ENCODE data around the gene CCDC141. TPM values are rescaled to one million over a fixed set of nuclear protein-coding genes. Genes with fewer than 3 reads are reported as not detected.
"Not testable (repeated sequence)": the region's sequence is repeated elsewhere in the genome, so short reads cannot be mapped to it uniquely, and the experiment has no call there.

The CCDC141 gene
- total RNA-seq, 2 donors from 2014 or later, result 0.42 to 1.0 TPM

DNA sequence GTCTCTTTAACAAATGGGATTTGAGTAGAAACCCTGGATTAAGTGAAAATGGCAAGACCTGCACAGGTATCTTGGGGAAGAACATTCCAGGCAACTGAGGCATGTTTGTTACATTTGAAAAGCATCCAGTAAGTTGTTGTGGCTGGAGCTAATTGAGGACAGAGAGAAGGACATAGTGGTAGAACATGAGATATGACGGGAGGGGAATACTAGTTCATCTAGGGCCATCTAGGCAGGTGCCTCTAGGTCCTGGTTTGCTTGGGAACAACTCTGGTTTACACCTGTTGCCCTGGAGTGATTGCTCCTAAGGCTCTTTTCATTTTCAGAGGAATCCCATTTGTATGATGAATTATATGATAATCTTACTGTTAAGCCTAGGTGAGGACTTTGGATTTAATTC is 19.7 kb upstream of the CCDC141 start:
- H3K36me3 ChIP-seq, result no peaks in the 10 kb centered on the region
- no peaks in the 10 kb centered on the region for H3K9me3 ChIP-seq
- no peak for DNase-seq
- no peak for TF ChIP-seq CTCF (IDR thresholded peaks at IDR 0.05)
- no peaks in the 10 kb centered on the region for H3K27me3 ChIP-seq
- H3K4me3 ChIP-seq, result no peak overlapping the region
- H3K9ac ChIP-seq (ENCODE audit: low read depth in 2 of 2, low read length in 2 of 2), result no peak overlapping the region
- intact Hi-C loops (cut with DNase I), result no loop called here
- H3K4me1 ChIP-seq, result no peaks in the 10 kb centered on the region
- no peak overlapping the region for H3K27ac ChIP-seq

GRCh38 chr2:179068991-179069643 is 19.2 kb upstream of the CCDC141 start:
- no peaks in the 10 kb centered on the region for H3K4me1 ChIP-seq
- H3K36me3 ChIP-seq, result no peaks in the 10 kb centered on the region
- no peaks in the 10 kb centered on the region for H3K27me3 ChIP-seq
- no peak for TF ChIP-seq CTCF (IDR thresholded peaks at IDR 0.05)
- no peak overlapping the region for H3K27ac ChIP-seq
- intact Hi-C loops (cut with DNase I), result no loop called here
- DNase-seq, result no peak
- no peak overlapping the region for H3K4me3 ChIP-seq
- no peak overlapping the region for H3K9ac ChIP-seq (ENCODE audit: low read depth in 2 of 2, low read length in 2 of 2)
- H3K9me3 ChIP-seq, result no peaks in the 10 kb centered on the region

GRCh38 chr2:179059026-179059700 is 9.2 kb upstream of the CCDC141 start:
- H3K36me3 ChIP-seq, result no peaks in the 10 kb centered on the region
- no peak for TF ChIP-seq CTCF (IDR thresholded peaks at IDR 0.05)
- H3K4me1 ChIP-seq, result no peaks in the 10 kb centered on the region
- H3K27me3 ChIP-seq, result no peaks in the 10 kb centered on the region
- H3K4me3 ChIP-seq, result no peak overlapping the region
- DNase-seq, result no peak
- intact Hi-C loops (cut with DNase I), result no loop called here
- H3K9me3 ChIP-seq, result no peaks in the 10 kb centered on the region
- H3K27ac ChIP-seq, result no peak overlapping the region
- no peak overlapping the region for H3K9ac ChIP-seq (ENCODE audit: low read depth in 2 of 2, low read length in 2 of 2)

DNA sequence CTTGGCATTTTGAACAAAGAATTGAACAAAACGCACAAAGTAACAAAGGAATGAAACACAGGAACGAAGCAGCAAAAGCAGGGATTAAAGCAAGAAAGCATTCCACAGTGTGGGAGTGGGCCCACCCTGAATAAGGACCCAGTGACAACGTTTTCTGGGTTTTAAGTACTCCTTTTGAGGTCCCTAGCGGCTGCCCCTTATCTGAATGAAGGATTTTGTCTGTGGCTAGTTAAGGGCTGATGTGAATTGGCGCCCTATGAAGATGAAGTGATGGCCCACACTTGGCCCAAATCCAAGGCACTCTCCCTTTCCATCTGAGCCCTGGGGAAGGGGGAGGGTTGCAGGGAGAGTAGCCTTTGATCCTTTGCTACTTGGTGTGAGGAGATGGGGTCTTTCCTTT is 7.8 kb upstream of the CCDC141 start:
- no peaks in the 10 kb centered on the region for H3K4me1 ChIP-seq
- H3K9ac ChIP-seq (ENCODE audit: low read depth in 2 of 2, low read length in 2 of 2), result no peak overlapping the region
- H3K4me3 ChIP-seq, result no peak overlapping the region
- no peak for DNase-seq
- intact Hi-C loops (cut with DNase I), result no loop called here
- no peaks in the 10 kb centered on the region for H3K9me3 ChIP-seq
- no peaks in the 10 kb centered on the region for H3K36me3 ChIP-seq
- no peak for TF ChIP-seq CTCF (IDR thresholded peaks at IDR 0.05)
- no peaks in the 10 kb centered on the region for H3K27me3 ChIP-seq
- H3K27ac ChIP-seq, result no peak overlapping the region

DNA sequence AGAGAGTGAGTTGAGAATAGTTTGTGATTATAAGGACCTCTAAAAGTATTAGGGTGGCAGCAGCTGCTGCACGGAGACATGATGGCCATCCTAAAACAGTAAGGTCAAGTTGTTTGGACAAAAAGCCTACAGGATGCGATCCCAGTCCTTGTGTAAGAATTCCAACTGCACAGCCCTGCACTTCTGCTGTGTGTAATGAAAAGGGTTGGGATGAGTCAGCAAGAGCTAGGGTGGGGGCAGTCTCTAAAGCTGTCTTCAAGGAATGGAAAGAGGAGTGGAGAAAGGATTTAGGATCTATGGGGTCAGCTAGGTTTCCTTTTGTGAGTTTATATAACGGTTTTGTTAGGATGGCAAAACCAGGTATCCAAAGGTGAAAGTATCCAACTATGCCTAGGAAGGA is 3.6 kb upstream of the CCDC141 start:
- H3K27ac ChIP-seq; DNase-seq; H3K4me1 ChIP-seq; H3K4me3 ChIP-seq; intact Hi-C loops (cut with DNase I); H3K9ac ChIP-seq (ENCODE audit: low read depth in 2 of 2, low read length in 2 of 2); H3K27me3 ChIP-seq; H3K9me3 ChIP-seq; H3K36me3 ChIP-seq: not testable (repeated sequence)

DNA sequence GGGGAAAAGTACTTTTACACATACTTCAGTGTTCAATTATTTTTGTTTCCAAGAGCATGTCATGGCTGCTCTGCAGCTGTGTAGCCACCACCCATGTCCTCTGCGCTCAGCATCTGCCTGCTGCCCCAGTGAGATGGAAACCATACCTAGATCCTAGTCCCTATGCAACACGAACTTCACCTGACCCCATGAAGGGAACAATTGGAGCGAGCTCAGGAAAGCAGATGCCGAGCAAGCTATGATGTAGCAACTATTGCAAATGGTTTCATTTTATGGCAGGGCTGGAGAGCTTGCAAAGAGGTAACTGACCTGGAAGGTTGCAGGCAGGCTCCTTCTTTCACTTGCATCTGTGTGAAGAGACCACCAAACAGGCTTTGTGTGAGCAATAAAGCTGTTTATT is 1.3 kb upstream of the CCDC141 start:
- Histone ChIP-seq H3K4me3 (no peak overlapping the region), H3K27me3 (no peaks in the 10 kb centered on the region), H3K9me3 (no peaks in the 10 kb centered on the region), H3K9ac (ENCODE audit: low read depth in 2 of 2, low read length in 2 of 2) (no peak overlapping the region), H3K27ac (no peak overlapping the region), H3K4me1 (no peaks in the 10 kb centered on the region), H3K36me3 (no peaks in the 10 kb centered on the region)
- no peak for DNase-seq
- no peak for TF ChIP-seq CTCF (IDR thresholded peaks at IDR 0.05)
- intact Hi-C loops (cut with DNase I), result no loop called here
